Measurements from ENCODE around the gene THSD4. TPM values are rescaled to one million over a fixed set of nuclear protein-coding genes. Genes with fewer than 3 reads are reported as not detected.

The THSD4 gene
- total RNA-seq, 1 experiment from 2014 or later, result 1.2 TPM

Other genes starting within 250 kb of the THSD4 start
- gene THAP10, start 223.0 kb upstream of the THSD4 start, total RNA-seq (2014; rRNA removed; shearing (Covaris generic)), result 3.5 and 9.4 TPM in 2 replicates
- gene LRRC49, start 222.6 kb upstream of the THSD4 start, total RNA-seq (2014; rRNA removed; shearing (Covaris generic)), result 8.5 and 13.4 TPM in 2 replicates

Data from H4 (cell line).